Activated T-helper 1 cell treated with anti-CD3 and anti-CD28 coated beads, Interleukin-2, amount 50 U/mL, for 16 hours (primary cell): ENCODE data around the gene ABCC1.

Experiments used
- DNase-seq, 2 donors: peaks; one replicate each; pipeline ENCODE4 v3.0.0-alpha.2; 2020; ENCODE audit warnings: low read depth in 1 of 2, low spot score in 1 of 2

Gene ABCC1

DNA sequence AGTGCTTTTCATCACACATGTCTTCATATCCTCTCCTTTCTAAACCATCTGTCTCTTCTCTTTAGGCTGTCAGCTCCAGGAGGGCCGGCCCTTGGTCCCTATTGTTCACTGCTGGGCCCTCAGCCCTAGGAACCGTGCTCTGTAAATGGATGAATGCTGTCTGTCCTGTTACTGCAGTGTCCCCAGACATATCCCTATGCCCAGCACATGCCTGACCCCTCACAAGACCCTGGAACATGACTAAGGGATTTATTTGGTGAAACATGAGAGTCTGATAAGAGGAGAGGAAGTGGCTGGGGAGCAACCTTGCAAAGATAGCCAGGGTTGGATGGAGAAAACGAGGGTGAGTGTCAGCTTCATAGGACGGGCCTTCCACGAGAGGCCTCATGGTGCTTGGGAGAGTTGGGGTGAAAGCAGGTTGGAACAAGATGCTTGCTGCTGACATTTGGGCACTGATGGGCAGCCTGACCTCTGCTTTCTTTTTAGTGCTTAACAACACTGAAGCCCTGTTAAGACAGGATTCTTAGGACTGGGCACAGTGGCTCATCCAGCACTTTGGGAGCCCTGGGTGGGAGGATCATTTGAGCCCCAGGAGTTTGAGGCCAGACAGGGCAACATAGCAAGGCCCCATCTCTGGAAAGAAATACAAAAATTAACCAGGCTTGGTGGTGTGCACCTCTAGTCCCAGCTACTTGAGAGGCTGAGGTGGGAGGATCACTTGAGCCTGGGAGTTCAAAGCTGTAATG is 39.0 kb downstream of the ABCC1 start:
- DNase-seq, result no peak

DNA sequence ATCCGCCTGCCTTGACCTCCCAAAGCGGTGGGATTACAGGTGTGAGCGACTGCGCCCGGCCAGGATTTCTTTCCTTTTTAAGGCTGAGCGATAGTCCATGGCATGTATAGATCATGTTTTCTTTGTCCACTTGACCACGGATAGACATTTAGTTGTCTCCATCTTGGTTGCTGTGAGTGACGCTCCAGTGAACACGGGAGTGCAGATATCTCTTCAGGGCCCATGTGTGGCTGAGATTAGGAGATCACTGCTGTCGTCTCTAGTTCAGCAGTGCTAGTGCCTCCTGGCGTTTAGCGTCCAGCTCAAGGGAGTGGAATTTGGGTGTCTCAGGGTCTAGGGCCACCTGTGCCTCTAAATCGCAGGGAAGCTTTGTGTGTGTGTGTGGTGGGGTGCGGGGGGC is 41.5 kb downstream of the ABCC1 start:
- no peak for DNase-seq

DNA sequence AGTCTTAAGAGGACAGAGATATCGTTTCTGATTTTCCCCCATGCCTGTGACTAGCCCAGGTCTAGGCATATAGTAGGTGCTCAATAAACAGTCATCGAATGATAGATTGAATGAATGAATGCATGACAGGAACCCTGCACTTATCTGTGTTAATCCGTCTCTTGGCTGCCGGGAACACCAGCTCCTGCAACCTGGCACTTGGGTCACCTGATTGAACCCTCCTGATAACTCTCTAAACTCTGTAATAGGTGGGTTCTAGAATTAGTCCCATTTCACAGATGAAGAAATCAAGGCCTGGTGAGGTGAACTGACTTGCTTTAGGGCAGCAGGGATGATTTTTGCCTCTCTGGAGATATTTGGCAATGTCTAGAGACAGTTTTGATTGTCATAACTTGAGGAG is 43.7 kb downstream of the ABCC1 start:
- no peak for DNase-seq

DNA sequence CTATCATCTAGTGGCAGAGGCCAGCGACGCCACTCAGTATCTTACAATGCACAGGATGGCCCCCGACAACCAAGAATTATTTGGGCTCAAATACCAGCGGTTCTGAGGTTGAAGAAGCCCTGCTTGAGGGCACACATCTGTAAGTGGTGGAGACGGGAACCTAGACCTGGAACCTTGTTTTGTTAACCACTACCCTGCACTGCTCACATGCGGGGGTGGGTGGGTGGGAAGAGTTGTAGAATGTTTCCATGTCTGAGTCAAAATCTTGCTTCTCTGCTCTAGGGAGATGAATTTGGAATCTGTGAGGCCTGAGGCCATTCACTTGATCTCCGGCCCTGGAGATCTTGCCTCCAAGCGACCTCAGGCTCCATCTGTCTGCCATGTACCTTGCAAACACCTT is 44.1 kb downstream of the ABCC1 start:
- no peak for DNase-seq

DNA sequence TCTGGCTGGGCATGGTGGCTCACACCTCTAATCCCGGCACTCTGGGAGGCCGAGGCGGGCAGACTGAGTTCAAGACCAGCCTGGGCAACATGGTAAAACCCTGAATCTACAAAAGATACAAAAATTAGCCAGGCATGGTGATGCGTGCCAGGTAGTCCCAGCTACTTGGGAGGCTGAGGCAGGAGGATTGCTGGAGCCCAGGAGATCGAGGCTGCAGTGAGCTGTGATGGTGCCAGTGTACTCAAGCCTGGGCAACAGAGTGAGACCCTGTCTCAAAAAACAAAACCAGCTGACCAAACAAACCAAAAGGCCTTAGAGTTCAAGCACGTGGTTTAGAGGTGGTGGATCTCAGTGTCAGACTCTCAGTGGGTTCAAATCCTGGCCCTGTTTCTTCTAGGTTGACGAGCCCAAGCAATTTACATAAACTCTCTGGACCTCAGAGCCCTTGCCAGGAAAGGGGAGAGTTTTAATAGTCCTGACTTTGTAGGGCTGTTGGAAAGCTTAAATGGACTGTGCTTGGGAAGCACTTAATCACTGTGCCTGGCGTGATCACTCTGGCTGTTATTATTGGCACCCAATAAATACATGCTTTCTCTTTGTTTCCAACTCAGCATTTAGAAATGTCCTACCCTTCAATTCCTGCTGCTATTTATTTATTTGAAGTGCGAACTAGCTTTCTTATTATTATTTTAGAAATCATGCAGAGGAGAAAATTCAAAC is 44.7 kb downstream of the ABCC1 start:
- DNase-seq, result no peak

DNA sequence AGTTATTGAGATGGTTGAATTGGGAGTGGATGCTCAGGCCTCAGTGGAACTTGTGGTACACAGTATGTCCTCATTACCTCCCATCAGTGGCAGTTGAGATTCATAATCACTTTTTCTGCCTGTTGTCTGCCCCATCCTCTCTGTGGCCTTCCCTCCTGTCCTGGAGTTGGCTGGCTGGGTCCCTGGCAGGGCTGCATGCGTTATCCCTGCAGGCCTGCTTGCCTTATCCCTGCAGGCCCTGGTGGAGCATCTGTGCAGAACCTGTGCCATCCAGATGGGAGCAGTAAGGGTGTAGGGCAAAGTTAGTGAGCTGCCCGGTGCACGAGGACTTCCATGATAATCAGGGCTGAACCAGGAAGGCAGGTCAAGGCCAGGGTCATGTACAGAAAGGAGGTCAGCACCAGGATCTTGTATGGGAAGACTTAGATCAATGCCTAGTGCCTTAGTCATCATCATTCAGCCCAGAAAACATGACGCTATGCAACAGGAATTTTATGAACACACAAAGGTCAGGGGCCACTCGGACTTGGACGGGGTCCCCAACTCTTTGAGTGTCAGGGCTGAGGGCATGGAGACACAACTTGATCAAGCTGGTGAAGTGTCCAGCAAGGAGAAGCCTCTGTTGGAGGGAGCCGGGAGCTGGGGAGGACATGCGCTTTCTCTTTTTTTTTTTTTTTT is 47.2 kb downstream of the ABCC1 start:
- DNase-seq, result no peak

DNA sequence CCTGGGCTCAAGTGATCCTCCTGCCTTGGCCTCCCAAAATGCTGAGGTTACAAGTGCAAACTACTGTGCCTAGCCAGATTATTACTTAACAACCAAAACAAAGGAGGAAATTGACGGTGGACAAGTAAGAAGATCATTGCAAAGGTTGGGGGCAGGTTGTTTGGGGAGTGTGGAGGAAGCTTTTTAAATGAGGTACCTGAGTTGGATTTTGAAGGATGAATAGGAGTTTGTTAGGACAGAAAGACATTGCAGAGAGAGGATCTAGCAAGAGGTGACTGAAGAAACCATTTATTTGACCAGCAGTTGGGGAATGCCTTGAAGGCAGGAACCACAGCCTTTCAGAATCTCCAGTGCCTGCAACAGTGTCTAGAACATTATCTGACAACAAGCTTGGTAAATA is 51.3 kb downstream of the ABCC1 start:
- DNase-seq, result no peak

DNA sequence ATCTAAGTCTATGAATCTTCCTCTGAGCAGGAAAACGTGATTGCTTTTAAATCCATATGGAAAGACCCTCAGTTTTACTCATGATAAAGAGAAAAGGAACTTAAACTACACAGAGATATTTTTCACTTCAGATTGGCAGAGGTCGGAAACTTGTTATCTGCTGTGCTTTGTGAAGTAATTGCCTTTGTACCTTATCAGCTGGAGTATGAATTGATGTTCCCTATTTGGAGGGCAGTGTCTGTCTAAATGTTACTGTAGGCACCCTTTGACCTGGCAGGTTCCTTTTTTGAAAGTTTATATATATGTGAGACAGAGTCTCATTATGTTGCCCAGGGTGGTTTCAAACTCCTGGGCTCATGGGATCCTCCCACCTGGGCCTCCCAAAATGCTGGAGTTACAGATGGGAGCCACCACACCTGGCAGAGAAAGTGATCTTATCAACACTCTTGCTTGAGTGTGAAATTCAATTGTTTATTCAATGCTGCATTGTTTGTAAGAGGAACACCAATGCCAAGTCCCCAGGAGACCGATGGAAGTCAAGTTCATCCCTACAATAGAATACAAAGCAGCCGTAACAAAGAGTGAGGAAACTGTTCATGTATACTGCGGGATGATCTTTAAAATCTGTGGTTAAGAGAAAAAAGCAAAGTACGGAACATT is 52.3 kb downstream of the ABCC1 start:
- no peak for DNase-seq

DNA sequence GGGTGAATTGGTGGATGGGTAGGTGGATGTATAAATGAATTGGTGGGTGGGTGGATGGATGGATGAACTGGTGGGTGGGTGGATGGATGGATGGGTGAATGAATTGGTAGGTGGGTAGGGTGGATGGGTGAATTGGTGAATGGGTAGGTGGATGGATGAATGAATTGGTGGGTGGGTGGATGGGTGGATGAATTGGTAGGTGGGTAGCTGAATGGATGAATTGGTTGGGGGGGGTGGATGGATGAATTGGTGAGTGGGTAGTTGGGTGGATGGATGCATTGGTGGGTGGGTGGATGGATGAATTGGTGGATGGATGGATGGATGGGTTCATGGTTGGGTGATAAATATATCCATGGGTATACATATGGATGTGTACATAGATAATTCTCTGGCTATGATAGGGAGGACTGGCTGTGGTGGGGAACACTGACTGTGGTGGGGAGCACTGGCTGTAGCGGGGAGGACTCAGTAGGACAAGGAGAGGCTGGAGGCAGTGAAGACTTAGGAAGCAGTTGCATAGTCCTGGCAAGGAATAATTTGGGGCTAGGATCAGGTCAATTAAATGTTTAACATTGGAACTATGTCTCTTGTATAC is 54.4 kb downstream of the ABCC1 start:
- no peak for DNase-seq

DNA sequence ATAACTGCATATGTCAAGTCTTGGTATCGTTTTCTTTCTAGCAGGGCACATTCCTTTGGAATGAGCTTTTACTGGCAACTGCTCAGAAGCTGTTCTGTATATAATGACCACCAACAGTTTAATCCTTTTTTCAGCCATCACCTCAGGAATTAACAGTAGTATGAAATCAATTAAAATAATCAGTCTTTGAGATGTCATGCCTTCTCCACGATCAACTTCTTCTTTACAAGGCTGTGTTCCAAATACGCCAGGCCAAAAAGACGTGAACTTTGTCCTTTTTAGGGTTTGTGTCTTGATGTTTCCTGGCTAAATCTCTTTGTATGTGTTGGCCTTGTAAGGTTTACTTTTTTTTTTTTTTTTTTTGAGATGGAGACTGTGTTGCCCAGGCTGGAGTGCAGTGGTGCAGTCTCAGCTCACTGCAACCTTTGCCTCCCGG is 54.9 kb downstream of the ABCC1 start:
- no peak for DNase-seq

DNA sequence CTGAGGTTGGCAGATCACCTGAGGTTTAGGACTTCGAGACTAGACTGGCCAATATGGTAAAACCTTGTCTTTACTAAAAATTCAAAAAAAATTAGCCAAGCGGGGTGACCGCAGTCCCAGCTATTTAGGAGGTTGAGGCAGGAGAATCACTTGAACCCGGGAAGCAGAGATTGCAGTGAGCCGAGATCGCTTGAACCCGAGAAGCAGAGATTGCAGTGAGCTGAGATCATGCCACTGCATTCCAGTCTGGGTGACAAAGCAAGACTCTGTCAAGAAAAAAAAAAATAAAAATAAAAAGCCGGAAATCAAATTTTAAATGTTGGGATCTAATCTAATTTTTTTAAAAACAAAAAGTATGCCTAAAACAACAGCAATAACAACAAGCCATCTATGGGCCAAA is 56.3 kb downstream of the ABCC1 start:
- DNase-seq, result no peak

DNA sequence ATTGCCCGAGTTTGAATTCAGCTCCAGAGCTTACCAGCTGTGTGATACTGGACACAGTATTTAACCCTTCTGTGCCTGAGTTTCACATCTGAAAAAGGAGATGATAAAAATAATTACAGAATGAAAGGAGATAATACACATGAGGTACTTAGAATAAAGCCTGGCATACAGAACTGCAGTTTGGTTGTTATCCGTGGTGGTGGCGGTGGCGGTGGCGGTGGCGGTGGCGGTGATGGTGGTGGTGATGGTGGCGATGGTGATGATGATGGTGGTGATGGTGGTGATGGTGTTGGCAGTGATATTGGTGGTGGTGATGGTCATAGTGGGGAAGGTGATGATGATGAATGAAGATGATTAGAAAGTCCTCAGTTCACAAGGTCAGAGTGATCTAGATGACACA is 57.2 kb downstream of the ABCC1 start:
- DNase-seq, result no peak

DNA sequence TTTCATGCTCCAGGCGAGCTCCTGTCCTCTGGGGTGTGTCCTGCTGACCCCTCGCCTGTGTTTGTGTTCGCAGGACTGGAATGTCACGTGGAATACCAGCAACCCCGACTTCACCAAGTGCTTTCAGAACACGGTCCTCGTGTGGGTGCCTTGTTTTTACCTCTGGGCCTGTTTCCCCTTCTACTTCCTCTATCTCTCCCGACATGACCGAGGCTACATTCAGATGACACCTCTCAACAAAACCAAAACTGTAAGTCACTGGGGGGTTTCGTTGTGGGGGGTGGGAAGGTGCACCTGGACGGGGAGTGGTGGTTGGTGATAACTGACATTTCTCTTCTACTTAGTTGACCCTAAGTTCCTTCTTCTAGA is 58.3 kb downstream of the ABCC1 start:
- no peak for DNase-seq

DNA sequence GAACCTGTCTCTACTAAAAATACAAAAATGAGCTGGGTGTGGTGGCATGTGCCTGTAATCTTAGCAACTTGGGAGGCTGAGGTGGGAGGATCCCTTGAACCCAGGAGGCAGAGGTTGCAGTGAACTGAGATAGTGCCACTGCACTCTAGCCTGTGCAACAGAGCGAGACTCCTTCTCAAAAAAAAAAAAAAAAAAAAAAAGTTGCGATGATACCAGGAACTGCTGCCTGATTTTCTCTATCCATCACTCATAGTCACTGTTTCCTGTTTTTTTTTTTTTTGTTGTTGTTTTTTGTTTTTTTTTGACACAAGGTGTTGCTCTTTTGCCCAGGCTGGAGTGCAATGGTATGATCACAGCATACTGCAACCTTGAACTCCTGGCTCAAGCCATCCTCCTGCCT is 59.2 kb downstream of the ABCC1 start:
- DNase-seq, result no peak

DNA sequence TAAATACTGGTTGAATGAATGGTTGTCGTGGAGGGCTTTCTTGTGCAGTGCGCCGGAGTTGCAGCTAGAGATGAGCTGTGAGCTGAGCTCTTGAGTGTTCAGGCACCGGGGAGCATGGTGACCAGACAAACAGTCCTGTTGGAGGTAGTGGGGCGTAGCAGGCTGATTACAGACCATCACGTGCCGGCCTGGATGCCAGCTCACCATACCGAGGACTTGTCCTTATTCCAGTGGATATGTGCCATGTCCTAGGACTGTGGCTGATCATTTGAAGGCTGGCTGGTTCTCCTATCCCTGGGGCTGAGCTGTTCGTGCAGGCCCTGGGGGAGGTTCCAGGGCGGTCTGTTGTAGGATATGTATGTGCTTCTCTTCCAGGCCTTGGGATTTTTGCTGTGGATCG is 60.0 kb downstream of the ABCC1 start:
- DNase-seq, result no peak

DNA sequence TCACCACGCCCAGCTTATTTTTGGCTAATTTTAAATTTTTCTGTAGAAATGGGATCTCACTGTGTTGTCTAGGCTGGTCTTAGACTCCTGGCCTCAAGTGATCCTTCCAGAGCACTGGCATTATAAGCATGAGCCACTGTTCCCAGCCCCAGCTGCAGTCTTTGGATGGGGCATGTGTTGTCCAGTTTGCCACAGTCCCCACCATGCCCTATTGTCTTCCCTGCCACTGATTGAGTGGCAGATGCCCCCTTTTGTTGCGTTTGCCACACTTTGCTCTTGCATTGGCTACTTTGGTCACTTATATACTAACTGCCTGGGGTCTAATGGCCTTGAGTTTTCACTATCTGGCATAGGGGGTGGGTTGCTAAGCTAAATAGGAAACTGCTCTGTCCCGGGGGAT is 60.8 kb downstream of the ABCC1 start:
- DNase-seq, result no peak

DNA sequence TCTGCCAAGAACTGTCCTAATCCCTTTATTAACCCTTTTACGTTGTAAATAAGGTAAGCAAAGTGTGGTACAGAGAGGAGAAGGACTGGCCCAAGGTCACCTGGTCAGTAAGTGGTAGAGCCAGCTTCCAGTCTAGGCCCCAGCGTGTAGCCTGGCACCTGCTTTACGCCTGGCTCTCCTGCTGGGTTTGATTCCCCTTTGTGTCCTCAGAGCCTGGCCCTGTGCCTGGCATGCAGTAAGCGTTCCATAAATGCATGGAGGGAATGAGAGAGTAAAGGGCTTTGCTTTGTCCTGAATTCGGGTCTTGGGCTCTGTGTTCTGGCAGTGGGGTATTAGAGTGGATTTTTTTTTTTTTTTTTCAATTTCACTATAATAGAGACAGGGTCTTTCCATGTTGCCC is 62.7 kb downstream of the ABCC1 start:
- no peak for DNase-seq

DNA sequence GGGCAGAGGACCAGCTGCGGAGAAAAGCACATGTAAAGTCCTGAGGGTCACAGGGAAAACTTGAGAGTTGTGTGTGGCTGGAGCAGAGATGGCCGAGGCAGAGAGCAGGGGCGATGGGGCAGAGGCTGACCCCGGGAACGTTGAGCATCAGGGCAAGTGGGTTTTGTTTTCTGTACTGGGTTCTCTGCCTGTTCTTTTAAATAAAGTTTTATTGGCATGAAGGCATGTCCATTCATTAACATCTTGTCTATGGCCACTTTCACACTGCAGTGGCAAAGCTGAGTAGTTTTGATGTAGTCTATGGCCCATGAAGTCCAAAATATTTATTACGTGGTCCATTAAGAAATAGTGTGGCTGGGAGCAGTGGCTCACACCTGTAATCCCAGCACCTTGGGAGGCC is 64.4 kb downstream of the ABCC1 start:
- no peak for DNase-seq

DNA sequence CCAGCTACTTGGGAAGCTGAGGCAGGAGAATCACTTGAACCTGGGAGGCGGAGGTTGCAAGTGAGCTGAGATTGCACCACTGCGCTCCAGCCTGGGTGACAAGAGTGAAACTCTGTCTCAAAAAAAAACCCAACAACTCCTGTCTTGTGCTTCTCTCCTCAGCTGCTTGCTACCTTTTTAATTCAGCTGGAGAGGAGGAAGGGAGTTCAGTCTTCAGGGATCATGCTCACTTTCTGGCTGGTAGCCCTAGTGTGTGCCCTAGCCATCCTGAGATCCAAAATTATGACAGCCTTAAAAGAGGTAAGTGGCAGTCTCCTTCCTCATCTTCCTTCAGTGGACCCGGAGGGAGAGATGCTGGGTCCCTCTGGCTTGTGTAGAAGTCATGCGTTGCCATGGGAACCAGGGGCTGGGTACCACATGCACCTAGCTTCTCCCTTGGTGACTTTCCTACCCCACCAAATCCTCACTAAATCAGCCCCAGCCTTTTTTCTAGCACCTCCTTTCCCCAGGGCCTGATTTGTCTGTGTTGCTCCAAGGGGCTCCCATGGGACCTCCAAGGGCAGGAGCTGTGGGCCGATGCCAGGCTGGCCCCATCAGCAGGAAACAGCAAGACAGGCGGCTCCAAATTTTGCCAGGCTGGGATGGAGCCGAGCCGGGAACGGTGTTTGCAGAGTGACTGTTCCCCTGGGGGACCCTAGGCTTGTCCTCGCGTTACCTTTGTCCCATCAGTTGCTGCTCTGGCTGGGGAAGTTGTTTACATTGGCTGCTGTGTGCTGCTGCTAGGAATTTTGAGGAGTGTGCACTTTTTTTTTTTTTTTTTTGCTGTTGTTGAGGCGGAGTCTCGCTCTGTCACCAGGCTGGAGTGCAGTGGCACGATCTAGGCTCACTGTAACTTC is 65.2 kb downstream of the ABCC1 start:
- DNase-seq, result no peak

DNA sequence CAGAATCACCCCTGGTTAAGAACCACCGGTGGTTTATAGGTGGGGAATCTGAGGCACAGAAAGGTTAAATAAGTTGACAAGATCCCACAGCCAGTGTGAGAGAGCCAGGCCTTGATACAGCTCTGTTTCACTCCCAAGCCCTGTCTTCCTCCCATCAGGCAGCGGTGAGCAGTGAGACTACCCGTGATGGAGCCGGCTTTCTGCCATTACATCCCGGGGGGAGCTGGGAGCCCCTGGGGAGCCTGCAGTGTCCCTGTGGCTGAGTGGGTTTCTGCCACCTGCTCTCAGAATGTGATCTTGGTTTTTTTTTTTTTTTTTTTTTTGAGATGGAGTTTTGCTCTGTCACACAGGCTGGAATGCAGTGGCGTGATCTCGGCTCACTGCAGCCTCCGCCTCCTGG is 66.4 kb downstream of the ABCC1 start:
- no peak for DNase-seq
